NCI-H82 (cell line): ENCODE data around the gene VWA1.
"Not testable (repeated sequence)": the region's sequence is repeated elsewhere in the genome, so short reads cannot be mapped to it uniquely, and the experiment has no call there.

Experiments
- DNase-seq: peaks from one replicate; lab custom pipeline; 2025; lab: John Stamatoyannopoulos, UW

Gene VWA1

DNA sequence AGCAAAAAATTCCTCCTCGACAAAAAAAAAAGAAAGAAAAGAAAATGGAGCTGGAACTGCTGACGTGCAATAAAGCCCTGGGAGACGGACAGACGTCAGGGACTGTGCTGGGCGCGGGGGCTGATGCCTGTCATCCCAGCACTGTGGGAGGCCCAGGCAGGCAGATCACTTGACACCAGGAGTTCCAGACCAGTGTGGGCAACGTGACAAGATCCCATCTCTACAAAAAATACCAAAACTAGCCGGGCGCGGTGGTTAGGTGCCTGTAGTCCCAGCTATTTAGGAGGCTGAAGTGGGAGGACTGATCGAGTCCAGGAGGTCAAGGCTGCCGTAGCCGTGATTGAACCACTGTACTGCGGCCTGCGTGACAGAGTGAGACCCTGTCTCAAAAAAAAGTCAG lies 10.8 kb upstream of the VWA1 start:
- no peak for DNase-seq

DNA sequence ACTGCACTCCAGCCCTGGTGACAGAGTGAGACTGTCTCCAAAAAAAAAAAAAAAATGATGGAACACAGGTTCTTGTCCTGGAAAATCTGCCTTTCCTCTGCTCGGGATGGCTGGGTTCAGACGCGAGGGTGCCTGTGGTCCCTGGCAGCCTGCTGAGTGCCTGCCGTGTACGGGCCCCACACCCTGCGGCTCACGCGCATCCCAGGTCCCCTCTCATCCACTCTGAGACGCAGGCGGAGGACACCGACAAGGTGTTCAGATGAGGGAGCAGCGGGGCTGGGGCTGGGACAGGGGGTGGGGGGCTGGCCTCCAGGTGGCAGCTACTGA lies 10.1 kb upstream of the VWA1 start:
- no peak for DNase-seq

DNA sequence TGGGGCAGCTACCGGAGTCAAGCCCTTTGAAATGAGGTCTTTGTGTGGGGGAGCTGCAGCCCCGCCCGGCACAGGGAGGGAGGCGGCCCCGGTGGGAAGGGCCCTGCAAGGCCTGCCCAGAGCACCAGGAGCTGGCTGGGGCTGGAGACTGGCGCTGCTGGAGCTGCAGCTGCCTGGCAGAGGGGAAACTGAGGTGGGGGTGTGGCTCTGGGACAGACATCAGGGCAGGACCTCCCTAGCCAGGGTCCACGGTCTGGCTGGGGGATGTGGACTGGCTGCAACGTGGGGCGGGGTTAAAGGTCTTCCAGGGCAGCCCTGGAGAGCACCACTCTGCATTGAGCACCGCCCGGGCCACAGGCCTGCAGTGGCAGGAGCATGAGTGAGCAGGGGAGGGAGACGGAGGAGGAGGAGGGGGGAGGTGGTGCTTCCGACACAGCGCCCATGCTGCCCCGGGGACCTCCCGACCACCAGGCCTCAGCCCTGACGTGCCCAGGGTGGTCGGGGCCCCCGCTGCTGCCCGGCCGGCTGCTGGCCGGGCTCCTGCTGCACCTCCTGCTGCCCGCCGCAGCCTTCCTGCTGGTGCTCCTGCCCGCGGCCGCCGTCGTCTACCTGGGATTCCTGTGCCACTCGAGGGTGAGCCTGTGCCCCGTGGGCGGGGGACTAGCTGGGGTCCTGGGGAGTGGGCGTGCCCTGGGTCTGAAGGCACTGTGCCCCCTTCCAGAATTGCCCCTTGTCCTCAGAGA lies 9.6 kb upstream of the VWA1 start:
- DNase-seq = no peak

DNA sequence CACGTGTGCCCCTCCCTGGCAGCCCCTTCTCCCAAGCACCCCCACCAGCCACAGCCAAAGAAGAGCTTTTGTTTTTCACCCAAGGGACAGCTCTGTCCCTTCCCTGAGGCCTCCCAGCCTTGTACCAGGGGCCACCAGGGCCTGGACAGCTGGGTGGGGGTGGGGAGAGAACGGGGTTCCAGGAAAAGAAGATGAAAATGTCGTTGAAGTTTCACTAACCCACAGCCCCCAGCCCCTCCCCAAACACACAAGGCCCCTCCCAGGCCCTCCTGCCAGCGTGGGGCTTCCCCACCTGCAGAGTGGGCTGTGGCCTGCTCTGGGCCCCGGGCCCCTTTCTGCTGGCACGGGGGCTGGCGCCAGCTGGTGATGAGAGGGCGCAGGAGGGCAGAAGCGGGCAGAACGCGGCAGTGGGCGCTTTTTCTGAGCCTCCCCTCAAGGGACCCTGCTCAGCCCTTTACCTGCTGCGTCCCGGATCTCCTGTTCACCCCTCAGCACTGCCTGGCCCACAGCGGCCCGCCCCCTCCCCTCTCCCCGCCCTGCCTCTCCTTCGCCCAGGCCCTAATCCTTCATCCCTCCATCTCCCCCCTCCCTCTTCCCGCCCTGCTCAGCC lies 8.9 kb upstream of the VWA1 start:
- no peak for DNase-seq

DNA sequence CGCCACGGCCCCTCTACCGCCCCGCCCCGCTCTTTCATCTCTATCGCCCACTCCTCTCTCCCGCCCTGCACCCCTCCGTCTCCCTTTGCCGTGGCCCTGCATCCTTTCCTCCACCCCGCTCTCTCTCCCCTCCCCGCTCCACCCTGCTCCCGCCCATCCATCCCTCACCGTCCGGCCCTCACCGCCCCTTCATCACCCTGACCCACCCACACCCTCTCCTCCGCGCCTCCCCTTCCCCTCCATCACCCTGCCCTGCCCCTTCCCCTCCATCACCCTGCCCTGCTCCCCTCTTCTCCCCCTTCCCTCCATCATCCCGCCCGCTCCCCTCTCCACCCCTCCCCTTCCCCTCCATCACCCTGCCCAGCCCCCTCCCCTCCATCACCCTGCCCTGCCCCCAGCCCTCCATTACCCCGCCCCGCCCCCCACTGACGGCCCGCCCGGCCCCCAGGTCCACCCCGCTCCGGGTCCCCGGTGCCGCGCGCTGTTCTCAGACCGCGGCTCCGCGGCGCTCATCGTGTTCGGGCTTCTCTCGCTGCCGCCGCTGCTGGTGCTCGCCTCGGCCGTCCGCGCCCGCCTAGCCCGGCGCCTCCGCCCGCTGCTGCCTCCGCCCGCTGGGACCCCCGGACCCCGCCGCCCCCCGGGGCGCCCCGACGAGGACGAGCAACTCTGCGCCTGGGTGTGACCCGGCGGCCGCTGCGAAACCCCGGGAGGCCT lies 8.2 kb upstream of the VWA1 start:
- DNase-seq = peak; percentile 99

DNA sequence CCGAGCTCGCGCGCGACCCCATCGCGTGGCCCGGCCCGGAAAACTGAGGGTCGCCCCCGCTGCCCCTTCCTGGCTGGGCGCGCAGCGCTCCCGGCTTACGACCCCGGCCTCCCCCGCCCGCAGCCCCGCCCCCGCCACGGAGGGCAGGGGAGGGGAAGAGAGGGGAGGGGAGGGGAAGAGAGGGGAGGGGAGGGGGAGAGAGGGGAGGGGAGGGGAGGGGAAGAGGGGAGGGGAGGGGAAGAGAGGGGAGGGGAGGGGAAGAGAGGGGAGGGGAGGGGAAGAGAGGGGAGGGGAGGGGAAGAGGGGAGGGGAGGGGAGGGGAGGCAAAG lies 7.7 kb upstream of the VWA1 start:
- DNase-seq = peak; percentile 46

DNA sequence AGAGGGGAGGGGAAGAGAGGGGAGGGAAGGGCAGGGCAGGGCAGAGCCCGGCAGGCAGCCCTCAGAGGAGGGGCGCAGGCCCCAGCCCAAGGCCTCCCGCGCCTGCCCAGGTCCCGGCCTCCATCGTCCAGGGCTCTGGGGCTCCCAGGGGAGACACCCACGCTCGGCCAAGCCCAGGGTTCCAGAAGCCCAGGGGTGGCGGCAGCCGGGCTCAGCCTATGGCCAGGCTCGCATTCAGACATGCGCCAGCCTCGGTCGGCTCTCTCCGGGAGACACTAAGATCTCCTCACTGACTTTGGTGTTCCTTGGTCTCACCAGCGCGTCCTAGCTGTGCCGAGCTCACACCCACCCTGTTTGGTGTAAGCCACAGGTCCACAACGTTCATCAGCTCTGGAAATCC lies 7.3 kb upstream of the VWA1 start:
- peak; percentile 57 for DNase-seq

DNA sequence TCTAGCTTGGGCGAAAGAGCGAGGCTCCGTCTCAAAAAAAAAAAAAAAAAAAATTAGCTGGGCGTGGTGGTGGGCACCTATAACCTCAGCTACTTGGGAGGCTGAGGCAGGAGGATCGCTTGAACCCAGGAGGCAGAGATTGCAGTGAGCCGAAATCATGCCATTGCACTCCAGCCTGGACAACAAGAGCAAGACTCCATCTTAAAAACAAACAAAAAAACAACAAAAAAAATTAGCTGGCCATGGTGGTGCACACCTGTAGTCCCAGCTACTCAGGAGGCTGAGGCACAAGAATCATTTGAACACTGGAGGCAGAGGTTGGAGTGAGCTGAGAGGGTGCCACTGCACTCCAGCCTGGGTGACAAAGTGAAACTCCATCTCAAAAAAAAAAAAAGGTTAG lies 6.5 kb upstream of the VWA1 start:
- DNase-seq = not testable (repeated sequence)

DNA sequence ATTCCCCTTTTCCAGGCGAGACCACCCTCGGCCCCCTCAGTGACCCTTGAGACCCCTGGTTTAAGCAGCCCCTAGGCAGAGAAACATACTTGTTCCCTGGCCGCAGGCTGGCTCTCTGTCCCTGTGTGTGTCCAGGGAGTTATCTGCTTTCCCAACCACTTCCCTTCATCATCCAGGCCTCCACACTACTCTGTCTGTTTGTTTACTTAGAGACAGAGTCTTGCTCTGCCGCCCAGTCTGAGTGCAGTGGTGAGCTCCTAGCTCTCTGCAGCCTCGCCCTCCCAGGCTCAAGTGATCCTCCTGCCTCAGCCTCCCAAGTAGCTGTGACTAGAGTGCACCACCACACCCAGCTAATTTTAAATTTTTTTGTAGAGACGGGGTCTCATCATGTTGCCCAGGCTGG lies 5.8 kb upstream of the VWA1 start:
- no peak for DNase-seq

DNA sequence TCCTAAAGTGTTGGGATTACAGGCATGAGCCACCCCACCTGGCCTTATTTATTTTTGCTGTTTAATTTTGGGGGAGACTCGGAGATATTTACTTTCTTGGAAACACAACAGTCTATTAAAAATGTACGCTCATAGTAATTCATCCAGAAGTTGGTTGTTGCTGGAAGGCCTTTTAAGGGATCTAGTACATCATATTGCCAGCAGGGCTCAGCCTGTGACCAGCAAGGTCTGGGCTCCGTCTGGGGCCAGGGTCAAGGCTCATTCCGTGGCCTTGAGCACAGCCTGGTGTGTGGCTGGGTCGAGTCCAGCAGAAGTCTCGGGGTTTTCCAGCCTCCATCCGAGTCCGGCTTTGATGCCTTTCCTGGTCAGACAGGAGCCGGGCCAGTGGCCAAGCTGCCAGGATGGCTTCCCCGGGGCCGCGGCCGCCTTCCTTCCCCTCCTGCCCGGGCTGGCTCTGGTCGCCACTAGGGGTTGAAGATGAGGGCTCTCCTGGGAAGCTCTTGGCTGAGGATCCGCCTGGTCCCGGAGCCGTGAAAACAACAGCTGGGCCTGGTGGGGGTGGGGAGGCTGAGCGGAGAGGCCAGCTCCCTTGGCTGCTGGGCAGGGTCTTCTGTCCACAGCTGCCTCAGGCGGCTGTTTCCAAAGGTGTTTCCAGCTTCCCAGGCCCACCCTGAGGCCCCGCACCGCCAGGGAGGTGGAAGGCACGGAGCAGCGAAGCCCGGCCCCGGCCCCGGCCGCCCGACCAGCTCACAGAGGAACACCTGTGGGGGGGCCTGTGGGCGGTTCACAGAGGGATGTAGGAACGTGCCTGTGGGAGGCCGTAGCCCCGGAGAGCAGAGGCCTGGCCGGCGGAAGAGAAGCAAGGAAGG lies 5.1 kb upstream of the VWA1 start:
- peak; percentile 97 for DNase-seq

DNA sequence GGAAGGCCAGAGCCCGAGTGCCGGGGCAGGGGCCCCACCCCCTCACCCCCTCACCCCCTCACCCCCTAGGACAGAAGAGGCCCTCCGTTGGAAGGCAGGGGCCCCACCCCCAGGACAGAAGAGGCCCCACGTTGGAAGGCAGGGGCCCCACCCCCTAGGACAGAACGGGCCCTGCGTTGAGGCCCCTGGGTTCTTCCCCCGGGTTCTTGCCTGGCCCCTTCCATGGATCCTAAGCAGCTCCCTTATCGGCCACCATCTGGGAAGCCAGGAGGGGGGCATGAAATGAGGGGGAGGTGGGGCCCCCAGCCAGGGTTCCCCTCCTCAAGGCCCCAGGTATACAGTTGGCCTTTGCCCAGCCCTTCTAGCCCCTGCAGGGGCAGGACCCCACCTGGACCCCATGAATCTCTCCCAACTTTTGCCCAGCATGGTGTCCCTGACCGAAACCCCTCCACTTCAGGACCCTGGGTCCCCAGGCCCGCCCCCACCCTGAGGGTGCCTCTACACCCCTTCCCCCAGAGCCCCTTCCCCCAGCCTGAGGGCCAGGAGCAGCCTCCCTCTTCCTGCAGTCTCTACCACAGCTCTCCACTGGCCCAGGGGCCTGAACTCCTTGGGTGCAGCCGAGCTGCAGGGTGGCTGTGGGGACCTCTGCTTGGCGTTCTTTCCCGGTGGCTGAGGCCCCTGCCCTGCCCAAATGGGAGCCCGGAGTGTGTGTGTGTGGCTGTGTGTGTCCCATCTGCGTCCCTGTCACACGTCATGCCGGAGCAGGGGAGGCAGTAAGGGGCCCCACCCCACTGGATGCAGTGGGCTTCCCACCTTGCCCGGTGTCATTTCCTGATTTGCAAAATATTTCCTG lies 4.3 kb upstream of the VWA1 start:
- peak; percentile 74 for DNase-seq

DNA sequence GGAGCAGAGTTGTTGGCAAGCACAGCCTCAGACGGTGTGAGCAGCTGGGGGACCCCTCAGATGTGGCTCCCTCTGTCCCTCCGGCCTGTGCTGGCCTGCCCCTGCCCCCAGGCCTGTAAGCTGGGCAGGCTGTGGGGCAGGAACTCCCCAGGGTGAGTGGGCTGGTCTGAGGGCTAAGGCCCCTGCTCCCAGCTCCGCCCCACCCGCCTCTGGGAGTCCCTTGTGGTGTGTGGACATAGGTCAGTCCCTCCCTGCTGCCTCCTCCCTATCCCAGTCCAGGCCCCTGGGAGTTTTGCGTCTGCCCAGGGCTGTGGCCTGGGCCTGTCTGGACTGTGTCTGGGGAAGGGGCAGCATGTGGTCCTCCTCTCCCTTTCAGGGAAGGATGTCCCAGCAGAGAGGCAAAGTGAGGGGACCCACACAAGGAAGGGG lies 3.6 kb upstream of the VWA1 start:
- DNase-seq = peak; percentile 55

DNA sequence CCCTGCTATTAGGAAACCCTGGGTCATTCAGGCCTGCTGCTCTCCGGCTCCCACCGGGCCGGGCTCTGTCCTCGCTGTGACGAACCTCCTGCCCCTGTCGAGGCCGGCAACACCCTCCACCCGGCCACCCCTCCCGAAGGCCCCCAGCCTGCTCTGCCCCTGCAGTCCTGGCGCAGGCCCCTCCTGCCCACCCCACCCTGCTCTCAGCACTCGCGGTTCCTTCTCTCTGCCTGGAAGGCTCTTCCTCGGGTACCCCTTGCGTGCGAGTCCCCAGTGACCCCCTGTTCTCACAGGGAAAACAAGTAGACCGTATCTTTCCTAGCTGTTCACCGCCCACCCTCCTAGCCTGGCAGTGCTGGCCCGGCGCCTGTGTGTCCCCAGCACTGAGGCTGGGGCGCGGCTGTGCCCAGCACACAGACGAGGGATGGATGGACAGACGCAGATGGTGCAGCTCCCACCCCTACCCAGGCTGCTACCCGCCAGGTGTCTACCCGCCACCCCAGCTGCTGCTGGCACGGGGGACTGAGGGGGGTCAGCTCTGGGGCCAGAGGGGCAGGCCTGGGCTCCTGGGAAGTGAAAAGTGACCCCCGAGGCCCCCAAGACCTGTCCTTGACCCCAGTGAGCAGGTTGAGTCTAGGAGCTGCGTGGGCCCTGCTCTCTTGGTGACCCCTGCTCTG lies 3.1 kb upstream of the VWA1 start:
- no peak for DNase-seq

DNA sequence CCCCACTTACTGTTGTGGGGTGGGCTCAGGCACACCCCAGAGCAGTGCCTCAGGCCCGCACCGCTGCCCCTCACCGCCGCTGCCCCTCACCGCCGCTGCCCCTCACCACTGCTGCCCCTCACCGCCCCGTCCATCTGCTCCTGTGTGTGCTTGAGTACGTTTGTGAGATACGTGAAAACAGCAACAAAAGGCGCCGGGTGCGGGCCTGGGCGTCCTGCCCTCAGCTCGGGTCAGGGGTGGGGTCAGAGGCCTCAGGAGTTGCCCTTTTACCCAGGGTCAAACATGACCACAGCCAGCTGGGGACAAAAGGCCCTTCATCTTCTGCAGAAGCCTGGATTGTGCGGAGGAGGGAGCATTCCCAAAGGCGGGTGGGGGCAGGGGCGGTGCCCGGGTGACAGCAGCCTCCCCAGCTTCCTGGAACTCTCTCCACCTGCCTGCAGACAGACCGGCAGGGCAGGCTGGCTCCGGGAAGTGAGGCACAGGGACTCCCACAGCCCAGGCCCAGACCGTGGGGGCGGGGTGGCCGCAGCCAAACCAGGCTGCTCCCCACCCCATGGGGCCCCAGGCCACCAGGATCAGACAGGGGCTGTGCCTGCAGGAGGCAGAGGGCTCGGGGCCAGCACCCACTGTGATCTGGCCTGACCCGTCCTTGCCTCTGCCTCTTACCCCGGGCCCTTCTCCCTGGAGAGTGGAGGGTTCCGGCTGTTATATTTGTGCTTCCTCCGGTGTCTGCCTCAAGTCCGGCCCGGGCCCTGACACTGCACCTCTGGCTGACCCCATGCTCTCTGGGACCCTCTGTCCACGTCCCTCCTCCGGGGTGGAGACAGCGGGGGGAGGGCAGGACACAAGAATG lies 2.3 kb upstream of the VWA1 start:
- DNase-seq = peak; percentile 73

DNA sequence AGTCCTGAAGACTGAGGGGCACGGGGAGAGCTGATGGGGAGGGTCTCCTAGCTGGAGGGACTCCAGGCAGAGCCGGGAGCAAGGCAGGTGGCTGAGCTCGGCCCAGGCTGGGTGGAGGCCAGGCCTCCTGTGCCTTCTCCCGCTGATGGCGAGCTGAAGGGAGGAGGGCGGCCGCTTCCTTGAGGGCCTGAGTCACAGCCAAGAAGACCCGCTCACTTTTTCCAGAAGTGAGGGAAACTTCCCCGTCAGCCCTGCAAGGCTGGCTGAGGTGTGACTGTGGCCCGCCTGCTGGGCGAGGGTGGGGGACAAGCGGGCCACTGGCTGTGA lies 1.7 kb upstream of the VWA1 start:
- no peak for DNase-seq

DNA sequence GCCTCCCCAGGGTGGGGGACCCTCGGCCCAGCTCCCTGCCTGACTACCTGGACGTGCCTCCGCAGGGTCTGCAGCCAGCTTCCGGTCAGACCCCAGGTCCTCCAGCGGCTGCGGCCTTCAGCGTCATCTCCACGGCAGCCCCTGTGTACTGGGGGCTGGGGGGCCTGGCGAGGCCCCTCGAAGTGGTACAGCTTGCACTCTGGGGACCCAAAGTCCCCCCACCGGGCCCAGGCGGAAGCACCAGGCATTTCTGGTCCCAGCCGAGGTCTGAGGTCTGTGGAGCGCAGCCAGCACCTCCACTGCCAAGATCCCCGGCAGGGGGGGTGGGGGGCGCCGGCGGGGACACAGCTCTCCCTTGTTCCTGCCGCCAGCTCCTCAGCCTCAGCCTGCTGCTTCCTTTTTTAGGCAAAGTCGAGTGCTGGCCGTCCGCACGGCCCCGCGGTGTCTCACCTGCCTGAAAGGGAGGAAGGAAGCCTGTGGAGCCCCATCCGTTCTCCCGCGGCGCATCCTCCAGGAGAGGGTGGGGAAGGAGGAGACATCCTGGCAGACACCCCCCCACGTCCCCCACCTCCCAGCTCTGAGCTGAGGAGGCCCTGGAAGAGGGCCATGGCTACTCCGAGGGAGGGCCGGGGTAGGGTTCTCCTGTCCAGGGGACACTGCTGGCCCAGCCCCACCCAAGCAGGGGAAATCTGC lies 1.2 kb upstream of the VWA1 start:
- no peak for DNase-seq

DNA sequence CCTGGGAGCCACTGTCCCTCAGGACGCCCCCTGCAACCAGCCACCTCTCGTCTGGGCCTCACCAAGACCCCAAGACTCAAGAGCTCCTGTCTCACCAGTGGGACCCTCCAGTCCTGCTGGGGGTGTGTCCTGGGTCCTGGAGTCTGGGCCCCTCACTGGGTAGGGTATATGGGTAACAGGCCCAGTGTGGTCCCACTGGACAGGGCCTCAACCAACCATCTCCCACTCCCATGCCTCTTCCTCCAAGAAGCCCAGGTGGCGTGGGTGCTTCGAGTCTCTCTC lies 725 bp upstream of the VWA1 start:
- DNase-seq = no peak

DNA sequence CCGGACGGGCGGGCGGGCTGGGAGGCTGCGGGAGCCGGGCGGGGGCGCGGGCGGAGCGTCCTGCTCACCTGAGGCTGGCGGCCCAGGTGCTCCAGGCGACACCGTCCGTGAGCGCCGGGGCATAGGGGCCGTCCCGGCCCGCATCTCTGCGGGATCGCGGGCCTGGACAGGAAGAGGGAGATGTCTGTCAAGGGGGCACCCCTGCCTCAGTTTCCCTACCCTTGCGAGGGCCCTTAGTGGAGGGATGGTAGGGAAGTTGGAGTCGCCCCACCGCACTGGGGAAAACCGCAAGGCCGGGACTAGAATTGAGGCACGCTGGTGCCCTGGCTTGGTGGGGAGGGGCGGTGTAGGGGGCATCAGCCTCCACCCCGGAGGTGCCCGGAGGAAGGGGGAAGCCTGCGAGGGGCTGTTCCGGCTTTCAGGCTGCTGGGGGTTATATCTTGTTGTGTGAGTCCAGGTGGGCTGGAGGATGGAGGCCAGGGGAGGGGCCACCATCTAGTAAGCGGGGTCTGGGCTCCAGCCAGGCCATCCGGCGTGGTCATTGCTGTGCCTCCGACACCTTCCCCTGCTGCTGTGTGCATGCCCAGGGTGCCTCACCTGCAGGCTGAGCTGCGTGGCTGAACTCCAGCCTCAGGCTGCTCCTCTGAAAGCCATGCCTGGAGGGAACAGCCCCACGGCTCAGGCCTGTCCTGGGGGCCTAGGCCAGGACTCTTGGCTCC lies 580 bp downstream of the VWA1 start:
- no peak for DNase-seq

DNA sequence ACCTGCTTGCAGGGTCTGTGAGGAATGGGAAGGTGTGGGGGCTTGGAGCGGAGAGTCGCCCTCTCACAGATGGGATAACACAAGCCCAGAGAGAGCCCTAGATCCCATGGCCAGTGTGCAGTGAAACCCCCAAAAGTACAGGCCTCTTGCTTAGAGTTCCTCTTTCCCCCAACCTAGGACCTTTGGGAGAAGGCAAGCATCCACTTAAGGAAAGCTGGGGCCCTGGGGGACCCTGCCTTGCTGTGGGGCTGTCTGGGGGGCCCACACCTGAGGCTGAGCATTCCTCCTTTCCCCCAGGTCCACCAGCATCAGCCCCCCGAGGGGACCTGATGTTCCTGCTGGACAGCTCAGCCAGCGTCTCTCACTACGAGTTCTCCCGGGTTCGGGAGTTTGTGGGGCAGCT lies 1.1 kb downstream of the VWA1 start:
- DNase-seq = no peak
